COLO668 (cell line): ENCODE results near the gene PPP6R3.
"Not testable (repeated sequence)": the region's sequence is repeated elsewhere in the genome, so short reads cannot be mapped to it uniquely, and the experiment has no call there.

ENCODE experiments used
- DNase-seq: peaks from one replicate; lab custom pipeline; 2025; ENCODE audit not compliant: unreplicated experiment; lab: John Stamatoyannopoulos, UW

The PPP6R3 gene

DNA sequence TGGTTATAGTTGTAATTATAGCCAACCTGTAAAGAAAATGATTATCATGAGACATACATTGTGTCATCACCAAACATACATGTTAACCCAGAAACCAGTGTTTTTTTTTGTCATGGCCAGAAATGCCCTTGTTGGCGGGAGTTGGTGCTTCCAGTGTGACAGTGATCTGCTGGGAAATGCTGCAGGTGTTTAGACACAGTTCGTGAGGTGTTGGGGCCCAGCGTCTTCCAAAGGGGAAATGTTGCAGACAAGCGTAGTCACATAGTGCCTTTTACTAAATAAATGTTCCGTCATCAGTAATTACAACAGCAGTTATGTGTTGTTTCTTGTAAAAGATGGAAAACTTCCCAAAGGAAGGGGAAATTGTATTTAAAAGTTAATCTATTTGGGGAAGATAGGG, 131.2 kb downstream of the PPP6R3 start:
- no peak for DNase-seq

DNA sequence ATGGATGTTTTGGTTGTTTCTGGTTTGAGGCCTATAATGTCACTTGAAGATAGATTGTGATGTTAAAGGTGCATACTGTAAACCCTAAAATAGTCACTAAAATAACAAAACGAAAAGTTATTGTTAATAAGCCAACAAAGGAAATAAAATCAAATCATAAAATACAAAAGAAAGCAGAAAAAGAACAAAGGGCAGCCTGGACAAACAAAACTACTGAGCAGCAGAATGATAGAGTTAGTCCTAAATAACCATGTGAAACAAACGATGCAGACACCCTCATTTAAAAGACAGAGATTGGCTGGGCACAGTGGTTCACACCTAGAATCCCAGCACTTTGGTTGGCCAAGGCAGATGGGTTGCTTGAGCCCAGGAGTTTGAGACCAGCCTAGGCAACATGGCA, 132.9 kb downstream of the PPP6R3 start:
- DNase-seq, result no peak

DNA sequence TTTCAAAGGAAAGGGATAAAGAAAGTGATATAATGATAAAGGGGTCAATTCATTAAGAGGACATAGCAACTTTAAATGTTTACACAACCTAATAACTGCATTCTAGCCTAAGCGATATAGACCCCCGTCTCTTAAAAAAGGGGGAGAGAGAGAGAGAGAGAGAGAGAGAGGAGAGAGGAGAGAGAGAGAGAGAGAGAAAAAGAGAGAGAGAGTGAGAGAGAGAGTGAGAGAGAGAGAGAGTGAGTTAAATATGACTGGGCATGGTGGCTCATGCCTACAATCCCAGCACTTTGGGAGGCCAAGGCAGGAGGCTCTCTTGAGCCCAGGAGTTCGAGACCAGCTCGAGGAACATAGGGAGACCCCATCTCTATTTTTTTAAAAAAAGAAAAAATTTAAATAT, 133.6 kb downstream of the PPP6R3 start:
- no peak for DNase-seq

DNA sequence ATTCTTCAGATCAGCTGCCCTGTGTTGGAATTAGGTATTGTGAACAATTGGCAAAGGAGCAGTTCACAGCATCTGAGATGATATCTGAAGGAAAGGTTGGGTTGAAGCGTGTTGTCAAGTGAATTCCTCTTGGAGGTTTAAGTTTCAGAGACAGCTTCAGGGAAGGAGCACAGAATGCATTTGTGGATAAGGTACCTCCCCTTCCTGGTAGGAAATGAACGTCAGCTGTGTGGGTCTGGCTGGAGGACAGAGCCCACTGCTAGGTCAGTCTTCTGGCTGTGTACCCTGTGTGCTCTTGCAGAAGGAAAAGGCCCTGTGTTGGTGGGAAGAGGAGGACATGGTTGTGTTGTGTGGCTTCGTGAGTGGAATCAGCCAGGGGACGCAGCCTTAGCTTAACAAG, 135.7 kb downstream of the PPP6R3 start:
- DNase-seq, result no peak

DNA sequence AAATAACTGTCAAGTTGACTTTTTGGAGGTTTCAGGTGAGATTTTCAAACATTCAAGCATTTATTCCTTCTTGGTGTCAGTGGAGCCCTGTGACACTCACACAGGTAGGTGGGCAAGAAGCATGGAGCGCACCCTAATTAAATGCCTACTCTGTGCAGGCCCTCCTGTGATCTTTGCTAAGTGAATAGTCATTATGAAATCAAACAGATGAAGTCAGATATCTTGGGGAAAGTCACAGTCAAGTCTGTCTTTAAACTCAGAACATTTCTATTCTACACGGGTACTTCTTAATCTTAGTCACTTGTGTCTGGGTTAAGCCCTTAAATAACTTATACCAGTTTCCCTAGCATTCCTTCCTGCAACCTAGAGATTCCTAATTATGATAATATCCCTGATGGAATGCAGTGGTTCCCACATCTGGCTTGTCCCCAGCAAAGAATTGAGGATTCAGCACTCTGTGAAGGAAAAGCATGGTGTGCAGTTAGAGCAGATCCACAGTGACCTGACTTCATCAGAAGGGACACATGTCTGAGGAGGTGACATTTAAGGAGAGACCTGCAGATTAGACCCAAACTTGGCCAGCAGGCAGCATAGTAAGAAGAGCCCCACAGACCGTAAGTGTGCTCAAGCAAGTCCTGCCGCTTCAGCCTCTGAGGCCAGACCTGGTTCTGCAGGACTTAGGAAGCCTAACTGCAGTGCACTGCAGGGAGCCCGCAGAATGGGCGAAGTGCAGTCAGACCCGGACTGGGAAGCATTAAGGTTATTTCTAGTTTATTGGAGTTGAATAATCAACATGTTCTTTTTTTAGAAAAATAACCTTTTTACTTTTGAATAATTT, 138.5 kb downstream of the PPP6R3 start:
- DNase-seq, result no peak

DNA sequence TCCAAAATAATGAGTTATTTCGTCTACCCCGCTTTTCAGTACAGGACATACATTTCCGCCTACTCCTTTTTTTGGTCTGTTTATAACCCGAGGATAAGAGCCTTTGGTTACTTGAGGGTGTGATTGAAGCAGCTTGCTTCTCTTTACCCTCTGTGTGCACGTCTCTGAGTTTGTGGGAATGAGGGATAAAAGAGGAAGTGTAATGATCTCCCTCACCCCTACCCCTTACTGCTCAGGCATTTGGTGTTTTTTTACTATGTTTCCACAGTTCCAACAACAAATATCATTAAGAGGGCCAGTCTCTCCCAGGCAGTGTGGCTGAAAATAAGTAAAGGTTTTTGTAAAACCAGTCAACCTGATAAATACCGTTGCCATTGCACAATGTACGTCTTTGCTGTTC, 140.6 kb downstream of the PPP6R3 start:
- no peak for DNase-seq

DNA sequence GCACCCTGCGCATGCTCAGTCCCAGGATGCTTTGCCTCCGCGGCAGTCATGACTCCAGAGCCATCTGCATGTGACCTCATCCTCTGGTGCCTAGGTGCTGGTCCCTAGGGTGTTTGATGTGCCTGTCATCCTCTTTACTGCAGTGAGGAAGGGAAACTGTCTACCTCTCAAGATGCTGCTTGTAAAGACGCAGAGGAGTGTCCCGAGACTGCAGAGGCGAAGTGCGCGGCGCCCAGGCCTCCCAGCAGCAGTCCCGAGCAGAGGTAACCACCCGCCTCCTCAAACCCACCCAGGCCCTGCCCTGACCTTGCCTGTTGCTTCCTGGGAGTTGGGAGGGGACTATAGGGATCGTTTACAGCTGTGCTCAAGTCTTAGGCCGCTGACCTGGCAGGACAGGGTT, 149.2 kb downstream of the PPP6R3 start:
- DNase-seq, result no peak

DNA sequence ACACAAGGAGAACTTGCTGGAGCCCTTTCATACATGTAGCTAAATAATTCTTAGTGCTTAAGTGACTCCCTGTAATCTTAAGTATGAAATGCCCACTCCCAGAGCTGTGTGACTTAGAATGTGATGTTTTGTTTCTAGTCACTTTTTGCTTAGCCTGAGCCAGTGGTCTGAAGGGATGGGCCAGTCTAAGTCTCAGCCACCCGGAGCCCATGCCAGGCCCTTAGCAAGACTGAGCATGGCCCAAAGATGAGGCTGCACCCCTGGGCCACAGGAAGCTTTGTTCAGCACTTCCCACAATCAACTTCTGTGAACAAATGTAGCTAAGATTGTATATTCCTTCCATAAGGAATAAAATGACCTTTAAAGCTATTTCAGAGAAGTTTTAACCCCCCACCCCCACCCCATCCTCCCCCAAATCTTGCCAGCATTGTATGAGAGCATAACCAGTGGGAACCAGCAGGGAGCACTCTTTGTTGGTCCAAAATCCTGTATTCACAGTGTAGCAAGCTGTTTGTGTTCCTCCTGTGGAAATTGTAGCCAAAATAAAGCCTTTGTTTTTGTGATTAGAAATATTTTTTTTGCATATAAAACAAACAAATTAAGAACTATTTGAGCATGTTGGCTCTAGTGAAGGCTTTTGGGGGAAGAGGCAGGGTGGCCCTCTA, 150.0 kb downstream of the PPP6R3 start:
- DNase-seq, result no peak

DNA sequence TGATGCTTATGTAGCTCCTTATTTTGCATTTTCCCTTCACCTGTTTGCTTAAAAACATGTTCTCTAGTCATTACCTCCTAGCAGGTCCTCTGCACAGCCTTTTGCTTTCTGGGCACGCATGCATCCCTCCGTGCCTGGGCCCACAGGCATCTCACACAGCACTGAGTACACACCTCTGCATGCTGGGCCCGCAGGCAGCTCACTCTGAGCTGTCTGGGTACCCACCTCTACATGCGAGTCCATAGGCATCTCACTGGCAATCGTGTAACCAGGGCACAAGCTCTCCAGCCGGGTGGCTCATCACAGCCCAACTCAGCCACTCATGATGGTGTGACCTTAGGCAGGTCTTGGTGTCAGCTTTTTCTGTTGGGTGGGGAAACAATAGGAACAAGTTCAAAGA, 155.1 kb downstream of the PPP6R3 start:
- no peak for DNase-seq

DNA sequence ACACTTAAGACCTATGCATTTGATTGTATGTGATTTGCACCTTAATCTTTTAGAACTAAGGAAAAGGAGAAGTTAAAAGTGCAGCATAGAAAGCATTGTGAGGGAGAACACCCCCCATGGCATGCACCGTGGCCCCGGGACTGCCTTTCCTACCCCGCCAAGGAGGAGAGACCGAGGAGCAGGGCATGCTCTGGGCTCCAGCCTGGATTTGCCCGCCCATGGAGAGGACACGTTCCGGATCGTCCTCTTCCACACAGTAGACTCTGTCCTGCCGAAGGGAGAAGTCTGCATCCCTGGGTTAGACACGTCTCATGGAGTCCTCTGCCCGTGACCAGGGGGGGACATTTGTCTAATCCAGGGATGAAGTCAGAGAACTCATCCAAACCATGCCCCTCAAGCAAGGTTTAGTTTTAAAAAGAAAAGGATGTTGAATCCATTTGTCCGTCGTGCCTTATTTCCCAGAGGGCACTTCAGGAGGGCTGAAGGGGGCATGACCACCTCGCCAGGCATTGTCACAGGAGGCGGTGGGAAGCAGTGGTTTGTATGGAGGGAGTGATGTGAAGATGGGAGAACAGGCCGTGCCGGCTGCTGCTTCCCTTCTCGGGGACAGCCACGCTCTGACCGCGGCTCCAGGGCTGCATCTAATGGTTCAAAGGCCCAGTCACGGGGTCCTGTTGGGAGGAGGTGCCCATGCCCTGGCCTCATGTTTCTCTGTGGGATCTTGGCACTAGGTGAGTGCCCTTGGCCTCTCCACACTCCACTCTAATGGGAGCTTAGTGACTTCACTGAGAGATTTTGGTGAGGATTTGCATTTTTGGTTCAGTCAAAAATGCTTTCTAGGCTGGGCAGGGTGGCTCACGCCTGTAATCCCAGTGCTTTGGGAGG, 157.6 kb downstream of the PPP6R3 start:
- DNase-seq, result no peak

DNA sequence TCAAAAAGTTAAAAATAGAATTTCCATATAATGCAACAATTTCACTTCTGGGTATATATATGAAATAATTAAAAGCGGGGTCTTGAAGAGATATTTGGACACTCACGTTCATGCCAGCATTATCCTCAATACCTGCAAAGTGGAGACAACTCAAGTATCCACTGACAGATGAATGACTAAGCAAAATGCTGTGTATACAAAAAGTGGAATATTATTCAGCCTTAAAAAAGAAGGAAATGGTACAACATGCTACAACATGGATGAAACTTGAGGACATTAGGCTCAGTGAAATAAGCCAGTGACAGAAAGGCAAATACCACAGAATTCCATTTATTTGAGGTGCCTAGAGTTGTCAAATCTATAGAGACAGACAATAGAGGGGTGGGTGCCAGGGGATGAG, 161.3 kb downstream of the PPP6R3 start:
- no peak for DNase-seq

DNA sequence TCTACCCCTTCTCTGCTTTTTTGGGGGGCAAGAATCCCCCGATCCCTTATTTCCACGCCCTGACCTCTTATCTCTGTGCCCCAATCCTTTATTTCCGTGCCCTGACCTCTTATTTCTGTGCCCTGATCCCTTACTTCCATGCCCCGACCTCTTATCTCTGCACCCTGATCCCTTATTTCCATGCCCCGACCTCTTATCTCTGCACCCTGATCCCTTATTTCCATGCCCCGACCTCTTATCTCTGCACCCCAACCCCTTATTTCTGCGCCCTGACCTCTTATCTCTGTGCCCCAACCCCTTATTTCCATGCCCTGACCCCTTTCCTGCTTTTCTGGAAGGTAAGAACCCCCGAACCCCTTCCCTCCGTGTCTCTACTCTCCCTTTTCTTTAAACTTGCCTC, 163.2 kb downstream of the PPP6R3 start:
- DNase-seq, result not testable (repeated sequence)

DNA sequence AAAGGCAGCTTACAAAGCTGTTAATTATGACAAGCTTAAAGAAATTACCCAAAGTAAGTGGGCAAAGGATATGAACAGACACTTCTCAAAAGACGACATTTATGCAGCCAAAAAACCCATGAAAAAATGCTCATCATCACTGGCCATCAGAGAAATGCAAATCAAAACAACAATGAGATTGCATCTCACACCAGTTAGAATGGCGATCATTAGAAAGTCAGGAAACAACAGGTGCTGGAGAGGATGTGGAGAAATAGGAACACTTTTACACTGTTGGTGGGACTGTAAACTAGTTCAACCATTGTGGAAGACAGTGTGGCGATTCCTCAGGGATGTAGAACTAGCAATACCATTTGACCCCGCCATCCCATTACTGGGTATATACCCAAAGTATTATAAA, 164.5 kb downstream of the PPP6R3 start:
- not testable (repeated sequence) for DNase-seq

DNA sequence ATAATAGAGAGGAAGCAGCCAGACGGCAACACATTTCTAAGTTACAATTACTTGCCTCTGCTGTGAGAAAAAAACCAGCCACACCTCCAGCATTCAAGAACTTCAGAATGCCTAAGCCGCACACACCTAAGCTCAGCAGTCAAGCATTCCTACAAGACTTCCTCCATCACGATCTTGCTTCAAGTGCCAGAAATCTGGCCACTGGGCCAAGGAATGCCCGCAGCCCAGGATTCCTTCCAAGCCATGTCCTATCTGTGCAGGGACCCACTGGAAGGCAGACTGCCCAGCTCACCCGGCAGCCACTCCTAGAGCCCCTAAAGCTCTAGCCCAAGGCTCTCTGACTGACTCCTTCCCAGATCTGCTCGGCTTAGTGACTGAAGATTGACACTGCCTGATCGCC, 165.7 kb downstream of the PPP6R3 start:
- not testable (repeated sequence) for DNase-seq

DNA sequence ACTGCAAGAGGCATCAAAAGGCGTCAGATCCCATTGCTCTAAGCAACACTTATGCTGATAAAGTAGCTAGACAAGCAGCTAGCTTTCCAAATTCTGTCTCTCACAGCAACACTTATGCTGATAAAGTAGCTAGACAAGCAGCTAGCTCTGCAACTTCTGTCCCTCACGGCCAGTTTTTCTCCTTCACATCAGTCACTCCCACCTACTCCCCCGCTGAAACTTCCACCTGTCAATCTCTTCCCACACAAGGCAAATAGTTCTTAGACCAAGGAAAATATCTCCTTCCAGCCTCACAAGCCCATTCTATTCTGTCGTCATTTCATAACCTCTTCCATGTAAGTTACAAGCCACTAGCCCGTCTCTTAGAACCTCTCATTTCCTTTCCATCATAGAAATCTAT, 168.3 kb downstream of the PPP6R3 start:
- DNase-seq, result not testable (repeated sequence)

DNA sequence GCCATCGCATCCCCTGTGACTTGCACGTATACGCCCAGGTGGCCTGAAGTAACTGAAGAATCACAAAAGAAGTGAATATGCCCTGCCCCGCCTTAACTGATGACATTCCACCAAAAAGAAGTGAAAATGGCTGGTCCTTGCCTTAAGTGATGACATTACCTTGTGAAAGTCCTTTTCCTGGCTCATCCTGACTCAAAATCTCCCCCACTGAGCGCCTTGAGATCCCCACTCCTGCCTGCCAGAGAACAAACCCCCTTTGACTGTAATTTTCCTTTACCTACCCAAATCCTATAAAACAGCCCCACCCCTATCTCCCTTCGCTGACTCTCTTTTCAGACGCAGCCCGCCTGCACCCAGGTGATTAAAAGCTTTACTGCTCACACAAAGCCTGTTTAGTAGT, 171.8 kb downstream of the PPP6R3 start:
- not testable (repeated sequence) for DNase-seq

DNA sequence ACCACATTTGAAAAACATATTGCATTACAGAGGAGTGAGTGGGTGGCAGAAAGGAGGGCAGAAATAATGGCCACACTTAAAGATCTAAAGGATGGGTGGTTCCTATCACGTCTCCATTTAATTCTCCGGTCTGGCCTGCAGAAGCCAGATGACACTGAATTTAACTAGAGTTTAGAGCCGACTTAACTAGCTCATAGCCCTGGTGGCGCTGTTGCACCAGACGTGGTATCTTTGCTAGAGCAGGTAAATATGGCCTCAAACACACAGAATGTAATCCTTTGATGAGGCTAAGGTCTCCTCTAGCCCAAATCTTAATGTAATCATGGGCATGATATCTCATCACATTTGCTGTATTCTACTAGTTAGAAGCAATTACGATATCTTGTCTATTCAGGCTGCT, 172.2 kb downstream of the PPP6R3 start:
- peak; percentile 59 for DNase-seq

DNA sequence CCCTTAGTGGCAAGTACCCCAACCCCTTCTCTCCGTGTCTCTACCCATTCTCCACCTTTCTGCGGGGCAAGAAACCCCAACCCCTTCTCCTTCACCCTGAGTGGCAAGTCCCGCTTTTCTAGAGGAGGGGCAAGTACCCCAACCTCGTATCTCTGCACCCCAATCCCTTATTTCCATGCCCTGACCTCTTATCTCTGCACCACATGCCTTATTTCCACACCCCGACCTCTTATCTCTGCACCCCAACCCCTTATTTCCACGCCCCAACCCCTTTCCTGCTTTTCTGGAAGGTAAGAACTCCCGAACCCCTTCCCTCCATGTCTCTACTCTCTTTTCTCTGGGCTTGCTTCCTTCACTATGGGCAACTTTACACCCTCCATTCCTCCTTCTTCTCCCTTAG, 174.1 kb downstream of the PPP6R3 start:
- not testable (repeated sequence) for DNase-seq

DNA sequence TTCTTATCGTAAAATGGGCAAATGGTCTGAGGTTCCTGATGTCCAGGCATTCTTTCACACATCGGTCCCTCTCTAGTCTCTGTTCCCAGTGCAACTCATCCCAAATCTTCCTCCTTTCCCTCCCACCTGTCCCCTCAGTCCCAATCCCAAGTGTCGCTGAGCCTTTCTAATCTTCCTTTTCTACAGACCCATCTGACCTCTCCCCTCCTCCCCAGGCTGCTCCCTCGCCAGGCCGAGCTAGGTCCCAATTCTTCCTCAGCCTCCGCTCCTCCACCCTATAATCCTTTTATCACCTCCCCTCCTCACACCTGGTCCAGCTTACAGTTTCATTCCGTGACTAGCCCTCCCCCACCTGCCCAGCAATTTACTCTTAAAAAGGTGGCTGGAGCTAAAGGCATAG, 174.6 kb downstream of the PPP6R3 start:
- not testable (repeated sequence) for DNase-seq

DNA sequence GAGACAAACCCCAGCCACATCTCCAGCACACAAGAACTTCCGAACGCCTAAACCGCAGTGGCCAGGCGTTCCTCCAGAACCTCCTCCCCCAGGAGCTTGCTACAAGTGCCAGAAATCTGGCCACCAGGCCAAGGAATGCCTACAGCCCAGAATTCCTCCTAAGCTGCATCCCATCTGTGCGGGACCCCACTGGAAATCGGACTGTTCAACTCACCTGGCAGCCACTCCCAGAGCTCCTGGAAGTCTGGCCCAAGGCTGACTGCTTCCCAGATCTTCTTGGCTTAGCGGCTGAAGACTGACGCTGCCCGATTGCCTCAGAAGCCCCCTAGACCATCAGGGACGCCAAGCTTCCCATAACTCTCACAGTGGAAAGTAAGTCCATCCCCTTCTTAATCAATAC, 175.3 kb downstream of the PPP6R3 start:
- DNase-seq, result not testable (repeated sequence)

DNA sequence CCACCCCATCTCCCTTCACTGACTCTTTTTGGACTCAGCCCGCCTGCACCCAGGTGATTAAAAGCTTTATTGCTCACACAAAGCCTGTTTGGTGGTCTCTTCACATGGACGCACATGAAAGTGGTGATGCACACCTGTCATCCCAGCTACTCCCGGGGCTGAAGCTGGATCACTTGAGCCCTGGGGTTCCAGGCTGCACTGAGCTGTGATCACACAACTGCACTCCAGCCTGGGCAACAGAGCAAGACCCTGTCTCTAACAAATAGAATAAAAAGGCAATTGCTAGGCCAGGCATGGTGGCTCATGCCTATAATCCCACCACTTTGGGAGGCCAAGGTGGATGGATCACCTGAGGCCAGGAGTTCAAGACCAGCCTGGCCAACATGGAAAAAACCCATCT, 178.8 kb downstream of the PPP6R3 start:
- not testable (repeated sequence) for DNase-seq

DNA sequence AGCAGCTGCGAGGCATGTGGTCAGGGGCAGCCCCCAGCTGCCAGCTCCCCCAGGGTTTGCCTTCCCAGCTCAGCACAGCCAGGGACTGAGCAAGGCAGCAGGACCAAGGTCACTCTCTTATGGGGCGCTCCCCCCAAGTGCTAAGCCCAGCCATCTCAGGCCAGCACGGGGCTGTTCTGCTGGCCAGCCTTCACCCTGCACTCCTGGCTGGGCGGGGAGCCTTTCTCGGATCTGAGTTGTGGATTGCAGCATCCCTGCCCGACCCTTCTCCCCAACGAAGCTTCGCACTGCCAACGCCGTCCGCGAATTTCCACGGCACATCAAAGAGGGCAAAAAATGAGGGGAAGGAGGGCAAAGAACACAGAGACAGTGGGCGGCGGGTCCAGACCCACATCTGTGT, 181.3 kb downstream of the PPP6R3 start:
- DNase-seq, result no peak
